ENCODE results near the gene CSF1R.
A peak's percentile ranks its signal among the peaks of the same experiment; 100 is the strongest.
"Not testable (repeated sequence)": the region's sequence is repeated elsewhere in the genome, so short reads cannot be mapped to it uniquely, and the experiment has no call there.

The CSF1R gene

DNA sequence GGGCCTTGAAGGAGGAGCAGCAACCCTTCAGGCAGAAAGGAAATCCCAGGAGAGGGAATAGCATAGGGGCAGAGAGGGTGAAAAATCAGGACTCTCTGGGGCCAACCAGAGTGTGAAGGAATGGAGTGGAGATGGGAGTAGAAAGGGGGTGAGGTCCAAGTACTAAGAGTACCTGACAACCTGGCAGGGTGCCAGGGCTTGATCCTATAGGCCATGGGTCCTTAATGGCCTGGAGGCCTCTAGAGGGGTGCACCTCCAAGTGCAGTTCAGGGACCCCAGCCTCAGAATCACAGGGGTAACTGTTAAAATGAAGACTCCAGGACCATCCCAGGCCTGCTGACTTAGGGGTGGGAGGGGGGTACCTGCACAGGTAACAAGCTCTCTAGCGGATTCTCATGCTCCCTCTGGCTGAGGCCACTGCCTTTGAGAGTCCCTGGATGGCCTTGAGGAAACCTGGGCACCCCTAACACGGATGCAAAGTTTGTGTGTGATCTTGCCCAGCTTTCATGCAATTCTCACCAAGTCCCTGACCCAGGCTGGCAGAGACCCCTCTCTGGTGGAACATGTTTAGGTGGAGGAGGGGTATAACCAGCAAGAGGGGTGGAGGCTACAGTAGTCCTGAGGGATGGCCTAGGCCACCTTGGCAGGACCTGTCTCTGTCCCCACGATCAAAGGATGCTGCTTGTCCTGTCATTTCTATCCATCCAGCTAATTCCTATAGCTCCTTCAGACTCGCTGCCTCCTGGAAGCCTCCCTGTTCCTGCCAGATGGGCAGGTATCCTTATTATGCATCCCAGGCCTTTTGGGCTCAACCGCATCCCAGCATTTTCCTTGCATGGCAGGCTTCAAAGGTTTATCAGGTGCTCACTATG lies 17.6 kb upstream of the CSF1R start:
- no peak for DNase-seq

DNA sequence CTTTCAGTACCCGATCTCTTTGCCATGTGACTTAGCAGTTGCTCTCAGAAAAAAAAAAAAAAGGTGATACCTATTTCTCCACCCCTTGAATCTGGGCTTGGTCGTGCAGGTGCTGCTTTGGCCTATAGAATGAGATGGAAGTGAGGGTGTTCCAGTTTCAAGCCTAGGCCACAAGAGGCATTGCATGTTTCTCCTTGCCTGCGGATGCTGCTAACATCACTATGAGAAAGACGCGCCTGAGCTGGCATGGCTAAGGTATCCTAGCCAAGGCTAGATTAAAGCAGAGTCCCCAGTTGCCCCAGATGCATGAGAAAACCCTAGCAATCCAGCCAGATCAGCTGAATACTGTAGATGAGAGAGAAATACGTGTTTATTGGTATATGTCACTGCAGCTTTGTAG lies 14.7 kb upstream of the CSF1R start:
- DNase-seq, result no peak

DNA sequence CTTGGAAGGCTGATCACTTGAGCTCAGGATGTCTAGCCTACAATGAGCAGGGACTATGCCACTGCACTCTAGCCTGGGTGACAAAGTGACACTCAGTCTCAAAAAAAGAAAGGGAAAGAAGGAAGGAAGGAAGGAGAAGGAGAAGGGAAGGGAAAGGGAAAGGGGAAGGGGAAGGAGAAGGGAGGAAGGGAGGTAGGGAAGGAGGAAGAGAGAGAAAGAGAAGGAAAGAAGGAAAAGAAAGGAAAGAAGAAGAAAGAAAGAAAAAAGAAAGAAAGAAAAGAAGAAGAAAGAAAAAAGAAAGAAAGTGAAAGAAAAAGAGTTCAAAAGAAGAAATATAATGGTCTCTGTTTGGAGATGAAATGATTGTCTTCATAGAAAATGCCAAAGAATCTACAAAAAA lies 10.8 kb upstream of the CSF1R start:
- DNase-seq, result no peak

DNA sequence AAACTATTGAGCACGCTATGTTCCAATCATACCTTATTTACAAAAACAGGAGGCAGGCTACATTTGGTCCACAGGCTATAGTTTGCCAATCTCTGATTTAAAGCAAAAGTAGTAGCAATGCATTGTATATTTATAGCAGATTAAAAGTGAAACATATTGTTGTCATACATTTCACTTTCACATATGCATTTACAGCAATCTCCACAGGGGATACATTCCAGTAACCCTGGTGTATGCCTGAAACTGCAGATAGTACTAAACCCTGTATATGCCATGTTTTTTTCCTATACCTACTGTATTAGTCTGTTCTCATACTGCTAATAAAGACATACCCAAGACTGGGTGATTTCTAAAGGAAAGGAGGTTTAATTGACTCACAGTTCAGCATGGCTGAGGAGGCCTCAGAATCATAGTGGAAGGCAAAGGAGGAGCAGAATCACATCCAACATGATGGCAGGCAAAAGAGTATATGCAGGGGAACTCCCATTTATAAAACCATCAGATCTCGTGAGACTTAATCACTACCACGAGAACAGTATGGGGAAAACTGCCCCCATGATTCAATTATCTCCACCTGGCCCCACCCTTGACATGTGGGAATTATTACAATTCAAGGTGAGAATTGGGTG lies 5.9 kb upstream of the CSF1R start:
- no peak for DNase-seq

DNA sequence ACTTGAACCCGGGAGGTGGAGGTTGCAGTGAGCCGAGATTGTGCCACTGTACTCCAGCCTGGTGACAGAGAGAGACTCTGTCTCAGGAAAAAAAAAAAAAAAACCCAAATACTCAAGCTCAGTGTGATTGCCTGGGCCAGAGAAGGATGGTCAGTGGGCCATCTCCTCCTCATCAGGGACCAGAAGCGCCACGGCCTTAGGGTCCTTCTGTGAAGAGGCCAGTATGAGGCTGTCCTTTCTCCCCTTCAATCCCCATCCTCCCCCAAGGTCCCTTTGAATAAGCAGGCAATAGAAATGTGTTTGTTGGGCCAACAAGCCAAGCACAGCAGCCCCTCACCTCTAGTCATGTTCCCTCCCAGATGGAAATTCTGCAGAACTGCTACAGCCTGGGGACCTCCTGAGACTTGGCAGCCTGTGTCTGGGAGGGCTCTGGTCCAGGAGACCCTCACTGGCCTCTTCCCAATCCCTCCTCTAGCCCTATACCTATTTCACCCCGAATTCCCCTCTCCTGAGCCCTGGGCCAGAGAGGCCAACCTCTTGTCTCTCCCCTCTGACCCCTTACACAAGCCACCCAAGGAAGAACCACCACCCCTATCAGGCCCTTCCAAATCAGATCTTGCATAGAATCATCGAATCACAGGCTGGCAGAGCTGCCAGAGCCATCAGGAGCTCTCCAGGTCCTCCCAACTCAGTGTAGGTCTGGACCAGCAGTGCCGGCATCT lies 1.0 kb downstream of the CSF1R start:
- no peak for DNase-seq

DNA sequence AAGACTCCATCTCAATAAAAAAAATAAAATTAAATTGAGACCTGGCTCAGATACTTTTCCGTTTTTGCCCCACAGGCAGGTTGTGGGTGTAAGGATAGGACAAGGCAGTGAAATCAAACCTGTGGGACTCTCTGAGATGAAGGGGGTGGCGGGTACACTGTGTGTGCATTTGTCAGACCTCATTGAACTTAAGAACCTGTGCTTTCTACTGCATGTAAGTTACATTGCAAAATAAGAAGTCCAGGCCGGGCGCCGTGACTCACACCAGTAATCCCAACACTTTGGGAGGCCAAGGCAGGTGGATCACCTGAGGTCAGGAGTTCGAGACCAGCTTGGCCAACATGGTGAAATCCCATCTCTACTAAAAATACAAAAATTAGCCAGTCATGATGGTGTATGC lies 1.6 kb downstream of the CSF1R start:
- not testable (repeated sequence) for DNase-seq

DNA sequence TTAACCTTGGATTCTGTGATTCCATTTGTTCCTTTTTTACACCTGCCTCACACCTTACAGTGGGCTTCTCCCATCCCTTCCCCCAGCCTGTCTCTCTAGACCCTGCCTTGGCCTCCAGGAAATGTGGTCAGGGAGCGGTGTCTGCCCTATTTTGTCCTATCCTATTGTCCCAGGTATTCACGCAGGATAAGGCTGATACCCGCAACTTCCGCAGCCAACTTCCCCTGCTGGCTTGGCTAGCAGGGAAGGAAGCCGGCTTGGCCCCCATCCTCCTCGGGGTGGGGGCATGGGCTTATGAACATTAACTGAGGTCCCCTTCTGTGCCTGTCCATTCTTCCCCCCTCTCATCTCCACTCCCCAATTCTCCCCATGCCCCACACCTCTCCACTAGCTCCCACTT lies 3.5 kb downstream of the CSF1R start:
- DNase-seq, result no peak

DNA sequence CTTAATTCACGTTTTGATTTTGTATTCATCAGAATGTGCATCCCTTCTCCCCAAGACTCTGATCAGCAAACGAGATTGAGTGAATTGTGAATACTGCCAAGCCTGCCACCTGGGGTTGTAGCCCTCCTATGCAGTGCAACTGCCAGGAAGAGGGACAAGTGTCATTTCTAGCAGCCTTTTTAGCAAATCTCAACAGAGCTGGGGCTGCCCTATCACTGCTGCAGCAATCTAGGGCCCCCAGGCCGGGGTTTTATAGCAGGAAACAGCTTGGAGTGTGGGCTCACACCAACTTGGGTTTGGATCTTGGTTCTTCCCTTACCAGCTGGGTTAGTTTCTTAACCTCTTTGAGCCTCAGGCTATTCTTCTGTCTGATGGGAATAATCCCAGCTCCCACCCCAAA lies 4.0 kb downstream of the CSF1R start:
- no peak for DNase-seq

DNA sequence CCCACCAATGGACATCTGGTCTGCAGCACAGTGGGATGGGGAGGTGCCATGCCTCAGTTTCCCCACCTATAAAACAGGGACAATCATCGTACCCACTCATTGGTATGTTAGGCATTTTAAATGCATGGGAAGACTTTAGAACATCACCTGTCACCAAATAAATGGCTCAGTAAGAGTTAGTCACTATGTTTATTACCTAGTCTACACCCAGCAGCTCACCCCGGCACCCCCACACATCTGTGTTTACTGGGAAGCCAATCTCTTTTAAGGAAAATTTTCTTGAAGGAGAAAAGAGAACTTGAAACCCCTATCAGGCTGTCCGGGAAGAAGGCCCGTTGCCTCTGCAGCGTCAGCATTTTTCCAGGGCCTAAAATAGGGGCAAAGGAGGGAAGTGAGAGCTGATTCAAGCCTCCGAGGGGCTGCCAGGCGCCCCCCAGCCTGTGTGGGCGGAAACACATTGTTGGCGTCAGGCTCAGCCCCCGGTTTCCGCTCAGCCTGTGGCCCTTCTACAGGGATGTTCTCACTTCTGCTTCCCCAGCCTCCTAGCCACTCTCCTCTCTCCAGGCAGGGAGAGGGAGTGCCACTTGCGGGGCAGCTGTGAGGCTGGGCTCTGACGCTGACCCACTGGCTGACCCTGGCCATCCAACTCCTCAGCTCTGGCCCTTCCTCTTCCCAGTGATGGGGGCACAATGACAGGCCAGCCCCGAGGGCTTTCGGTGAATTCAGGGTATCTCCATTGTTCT lies 4.6 kb downstream of the CSF1R start:
- peak; percentile 34 for DNase-seq

DNA sequence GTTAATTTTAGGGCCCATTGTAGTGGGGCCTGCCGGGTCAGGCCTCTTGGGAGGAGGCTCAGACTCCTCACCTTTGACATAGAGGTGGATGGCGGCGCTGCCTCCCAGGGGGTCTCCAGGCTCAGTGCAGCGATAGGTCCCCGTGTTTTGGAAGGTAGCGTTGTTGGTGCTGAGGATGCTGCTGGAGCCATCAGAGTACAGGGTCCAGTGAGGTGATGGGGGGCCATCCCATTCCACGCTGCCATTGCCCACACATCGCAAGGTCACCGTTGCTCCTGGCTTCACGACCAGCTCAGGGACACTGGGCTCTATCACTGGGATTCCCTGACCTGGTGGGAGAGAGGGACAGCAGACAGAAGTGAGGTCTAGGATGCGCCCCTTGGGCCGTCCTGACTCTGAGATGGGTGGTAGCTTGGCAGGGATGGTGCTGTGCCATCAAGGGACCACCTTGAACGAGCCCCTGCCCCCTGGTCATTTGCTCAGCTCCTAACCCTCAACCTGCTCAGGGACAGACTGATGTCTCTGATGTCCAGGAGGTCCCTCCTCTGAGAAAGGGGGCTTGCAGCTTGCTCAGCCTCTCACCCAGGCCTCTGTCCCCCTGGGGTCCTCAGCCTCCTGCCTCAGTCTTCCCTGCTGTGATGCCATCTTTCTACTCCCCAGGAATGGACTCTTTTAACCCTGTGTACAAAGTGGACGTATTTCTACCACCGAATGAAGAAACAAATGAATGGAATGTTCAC lies 5.5 kb downstream of the CSF1R start:
- no peak for DNase-seq

DNA sequence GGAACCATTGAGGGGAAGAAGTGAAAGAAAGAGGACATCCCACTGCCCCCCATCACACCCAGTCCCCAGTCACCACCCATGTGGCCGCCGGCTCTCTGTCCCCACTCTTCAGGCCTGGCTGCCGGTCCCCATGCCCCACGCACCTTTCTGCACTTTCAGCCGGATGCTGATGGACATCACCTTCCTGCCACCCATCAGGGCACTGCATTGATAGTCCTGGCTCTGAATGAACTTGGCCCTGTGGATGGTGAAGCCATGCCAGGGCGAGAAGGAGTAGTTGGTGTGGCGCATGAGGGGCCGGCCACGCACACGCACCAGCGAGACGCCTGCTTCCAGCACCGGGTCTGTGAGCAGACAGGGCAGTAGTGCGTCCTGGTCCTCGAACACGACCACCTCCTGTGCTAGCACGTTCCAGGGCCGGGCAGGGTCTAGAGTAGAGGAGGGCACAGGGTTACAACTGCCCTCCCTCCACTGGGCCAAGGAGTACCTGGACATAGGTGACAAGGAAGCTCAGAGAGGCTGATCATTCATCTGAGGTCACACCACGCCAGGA lies 6.4 kb downstream of the CSF1R start:
- DNase-seq, result no peak

DNA sequence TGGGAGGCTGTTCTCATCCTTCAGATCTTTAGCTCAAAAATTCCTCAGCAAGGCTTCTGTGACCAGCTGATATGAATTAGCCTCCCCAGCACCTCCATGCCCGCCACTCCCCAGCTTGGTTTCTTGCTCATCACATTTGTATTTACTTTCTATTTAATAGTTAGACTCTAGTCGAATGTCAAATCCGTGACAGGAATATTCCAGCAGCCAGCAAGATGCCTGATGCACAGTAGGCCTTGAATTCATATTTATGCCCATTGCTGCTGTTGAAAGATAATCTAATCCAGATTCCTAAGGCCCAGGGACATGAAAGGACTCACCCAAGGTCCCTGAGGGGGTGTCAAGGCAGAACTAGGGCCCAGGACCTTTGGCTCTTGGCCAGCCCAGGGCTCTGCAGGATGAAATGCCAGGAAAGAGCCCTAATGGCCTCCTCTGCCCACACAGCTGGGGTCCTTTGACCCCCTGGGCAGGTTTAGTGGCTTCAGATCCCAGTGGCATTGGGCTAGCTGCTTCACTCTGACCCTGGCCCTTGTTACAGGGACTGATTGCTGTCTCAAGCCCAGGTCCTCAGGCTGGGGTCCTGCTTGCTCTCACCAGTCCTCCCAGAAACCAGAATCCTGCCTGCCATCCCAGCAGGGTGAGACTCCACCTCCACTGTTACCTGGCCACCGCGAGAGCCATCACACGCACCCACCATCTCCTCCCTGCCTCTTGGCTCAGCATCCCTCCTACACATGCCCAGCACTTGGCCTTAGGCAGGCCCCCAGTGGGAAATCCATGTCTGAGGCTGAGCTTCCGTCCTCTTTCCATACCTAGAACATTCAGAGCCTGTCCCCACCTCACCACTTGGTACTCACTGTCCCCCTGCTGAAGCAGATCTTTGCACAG lies 7.3 kb downstream of the CSF1R start:
- no peak for DNase-seq

DNA sequence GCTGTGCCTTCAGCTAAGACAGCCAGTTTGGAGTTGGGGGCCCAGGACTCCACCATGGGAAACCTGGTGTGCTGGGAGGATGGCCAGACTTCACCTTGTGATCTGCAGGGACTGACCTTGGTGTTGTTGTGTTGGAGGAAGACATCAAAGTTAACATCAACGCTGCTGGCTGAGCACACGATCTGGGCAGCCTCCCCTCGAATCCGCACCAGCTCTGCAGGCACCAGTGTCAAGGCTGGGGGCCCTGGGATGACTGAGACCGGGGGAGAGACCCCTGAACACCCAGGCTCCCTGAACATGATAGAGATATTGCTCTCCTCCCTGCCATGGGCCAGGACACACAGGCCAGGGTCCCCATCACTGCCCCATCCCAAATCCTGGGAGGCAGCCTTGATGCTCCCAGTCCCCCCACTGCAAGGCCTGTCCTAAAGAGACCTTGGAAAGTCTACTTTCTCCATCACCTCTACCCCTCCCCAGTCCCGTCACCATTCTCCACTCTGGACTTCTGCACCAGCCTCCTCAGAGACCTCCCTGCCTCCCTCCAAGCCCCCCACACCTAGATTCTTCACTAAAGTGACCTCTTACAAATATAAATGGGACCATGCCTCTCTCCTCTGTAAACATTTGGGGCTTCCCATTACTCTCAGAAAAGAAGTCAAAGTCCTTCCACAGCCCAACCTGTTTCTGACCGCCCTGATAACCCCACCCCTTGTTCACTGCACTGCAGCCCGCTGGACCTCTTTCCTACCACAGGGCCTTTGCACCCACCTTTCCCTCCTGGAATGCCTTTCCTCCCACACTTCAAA lies 8.2 kb downstream of the CSF1R start:
- no peak for DNase-seq

DNA sequence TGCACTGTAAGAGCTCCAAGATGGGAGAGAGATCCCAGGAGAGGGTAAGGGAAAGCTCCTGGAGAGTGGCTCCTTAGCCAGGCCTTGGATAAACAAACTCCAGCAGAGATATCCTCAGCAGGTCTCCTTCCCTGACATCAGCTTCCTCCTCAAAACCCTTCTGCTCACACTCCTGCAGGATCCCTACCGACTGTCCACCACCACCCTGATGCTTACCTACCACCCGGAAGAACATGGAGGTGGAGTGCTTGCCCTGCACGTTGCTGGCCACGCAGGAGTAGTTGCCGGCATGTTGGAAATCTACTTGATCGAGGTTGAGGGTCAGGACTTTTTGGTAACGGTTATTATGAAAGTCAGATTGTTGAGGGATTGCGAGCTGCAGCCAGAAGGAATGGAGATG lies 9.3 kb downstream of the CSF1R start:
- DNase-seq, result no peak

DNA sequence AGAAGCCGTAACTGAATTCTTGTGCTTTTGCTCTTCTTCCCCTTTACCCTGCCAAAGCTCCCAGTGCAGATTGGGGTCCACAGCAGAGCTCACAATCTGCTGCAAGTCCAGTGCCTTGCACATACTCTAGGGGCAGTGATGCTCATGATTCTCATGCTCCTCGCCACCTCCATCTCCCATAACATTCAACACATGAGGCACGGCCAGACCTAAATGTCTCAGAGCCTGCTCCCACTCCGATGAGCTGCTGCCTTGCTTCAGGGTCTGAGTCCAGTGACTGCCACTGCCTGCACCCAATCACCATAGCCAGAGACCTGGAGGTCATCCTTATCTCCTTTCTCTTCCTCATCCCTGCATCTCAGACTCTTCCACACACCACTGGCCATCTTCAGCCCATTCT lies 10.5 kb downstream of the CSF1R start:
- no peak for DNase-seq

DNA sequence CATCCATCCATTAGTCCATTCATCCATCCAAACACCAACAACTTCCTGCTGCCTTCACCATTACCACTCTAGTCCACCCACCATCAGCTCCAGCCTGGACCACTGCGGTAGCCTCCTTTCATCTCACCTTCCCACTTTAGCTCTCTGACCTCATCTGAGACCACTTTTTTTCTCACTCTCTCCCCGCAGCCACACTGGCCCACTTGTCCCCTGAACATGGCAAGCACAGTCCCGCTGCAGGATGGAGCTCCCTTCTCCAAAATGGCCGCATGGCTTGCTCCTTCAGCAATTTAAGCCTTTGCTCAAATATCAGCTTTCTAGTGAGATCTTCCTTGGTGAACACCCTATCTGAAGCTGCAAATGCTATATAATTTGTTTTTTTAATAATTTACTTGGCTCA lies 11.1 kb downstream of the CSF1R start:
- no peak for DNase-seq

DNA sequence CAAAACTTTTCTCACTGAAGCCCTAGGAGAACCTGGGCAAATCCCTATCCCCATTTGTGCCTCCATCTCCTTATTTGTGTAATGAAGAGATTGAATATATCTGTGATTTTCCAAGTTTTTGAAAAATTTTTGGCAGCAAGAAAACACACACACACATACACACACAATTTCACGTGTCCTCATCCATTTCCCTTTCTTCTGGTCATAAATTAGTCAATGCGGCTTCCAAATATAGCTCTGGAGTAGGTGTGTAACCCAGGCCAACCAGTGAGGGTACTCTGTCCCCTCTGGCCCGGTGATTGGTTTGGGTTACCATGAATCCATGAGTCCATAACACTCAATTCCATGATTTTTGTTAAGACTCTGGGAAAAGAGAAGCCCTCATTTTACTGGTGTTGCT lies 12.7 kb downstream of the CSF1R start:
- no peak for DNase-seq

DNA sequence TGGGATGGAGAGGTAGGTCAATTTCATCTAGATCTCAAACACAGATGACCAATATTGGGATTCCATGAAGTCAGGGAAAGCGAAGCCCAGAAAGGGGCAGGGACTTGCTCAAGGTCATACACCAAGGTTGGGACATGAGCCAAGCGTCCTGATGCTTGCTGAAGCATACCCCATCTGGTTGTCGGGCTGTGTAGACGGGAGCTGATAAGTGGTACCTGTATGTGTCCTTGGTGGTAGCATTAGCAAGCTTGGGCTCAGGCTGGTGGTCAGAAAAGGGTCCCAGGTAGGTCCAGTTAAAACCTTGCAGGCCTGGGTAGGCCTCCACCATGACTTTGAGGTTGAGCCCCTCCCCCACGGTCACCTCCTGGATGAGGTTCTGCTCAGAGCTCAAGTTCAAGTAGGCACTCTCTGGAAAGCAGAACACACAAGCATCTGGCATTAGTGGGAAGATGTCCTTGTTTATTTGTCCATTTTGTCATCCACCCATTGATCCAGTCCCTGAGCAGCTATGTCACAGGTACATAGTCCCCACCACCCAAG lies 13.2 kb downstream of the CSF1R start:
- DNase-seq, result no peak

DNA sequence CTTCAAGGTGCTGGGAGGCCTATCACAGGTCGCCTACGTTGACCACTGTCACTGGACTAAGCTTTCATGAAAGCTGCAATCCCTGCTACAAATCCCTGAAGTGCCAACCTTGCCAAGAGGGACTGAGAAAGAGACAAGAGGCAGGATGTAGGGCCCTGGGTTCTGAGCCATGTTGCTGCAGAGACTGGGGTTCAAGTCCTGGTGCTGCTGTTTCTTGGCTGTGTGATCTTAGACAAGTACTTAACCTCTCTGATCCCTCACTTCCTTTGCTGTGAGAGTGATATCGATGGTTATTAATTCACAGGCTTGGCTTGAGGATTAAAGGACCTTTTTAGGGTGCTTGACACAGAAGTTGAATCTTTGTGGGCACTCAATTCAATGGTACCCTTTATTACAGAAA lies 15.5 kb downstream of the CSF1R start:
- no peak for DNase-seq
